Upper lobe of right lung (tissue), 1 donor: ENCODE measurements around the gene PRKN. TPM values are rescaled to one million over a fixed set of nuclear protein-coding genes. Genes with fewer than 3 reads are reported as not detected.

Experiments
- ATAC-seq: fragments of 200-7000 bp; cut with Tn5 transposase; one replicate; pipeline ENCODE4 v1.9.1; 2020; ENCODE audit warnings: mild to moderate bottlenecking, moderate library complexity
- DNase-seq: peaks from one replicate; pipeline ENCODE4 v3.0.0-alpha.2; 2020
- H3K27ac ChIP-seq: fragments of 200-600 bp; one replicate; pipeline ENCODE4 v1.8.0; 2022
- H3K27me3 ChIP-seq: fragments of 200-600 bp; one replicate; pipeline ENCODE4 v1.8.0; 2022; ENCODE audit warnings: mild to moderate bottlenecking
- H3K36me3 ChIP-seq: fragments of 200-600 bp; one replicate; pipeline ENCODE4 v1.8.0; 2022
- H3K4me1 ChIP-seq: fragments of 200-600 bp; one replicate; pipeline ENCODE4 v1.8.0; 2022
- H3K4me3 ChIP-seq: fragments of 200-600 bp; one replicate; pipeline ENCODE4 v1.8.0; 2022; ENCODE audit warnings: mild to moderate bottlenecking
- H3K9me3 ChIP-seq: fragments of 200-600 bp; one replicate; pipeline ENCODE4 v1.8.0; 2022
- CTCF ChIP-seq: fragments of 200-600 bp; IDR thresholded peaks from one replicate; pipeline ENCODE4 v1.8.0; 2022; ENCODE audit warnings: antibody characterized with exemption
- intact Hi-C: fragments of 100-400 bp; cut with DNase I; formaldehyde crosslinking; loops from one replicate; pipeline ENCODE4 v1.11.0; 2022
- total RNA-seq: library from RNA; stranded (reverse); fragmentation: NEBNext Ultra II Directional; extraction: Animal tissue kit (Norgen Biotek cat#: 25700); gene quantifications from one replicate; pipeline ENCODE4 v1.2.1, GENCODE V29; 2021
- donor health status: DM: no; HTN: yes; CAD: no; lungs with severe emphysema.

The PRKN gene
- total RNA-seq, 1 donor from 2014 or later = 2.7 TPM

GRCh38 chr6:161961046-161961445 is 766.5 kb downstream of the PRKN start:
- no peaks in the 10 kb centered on the region for H3K27me3 ChIP-seq
- no peak overlapping the region for H3K4me3 ChIP-seq
- intact Hi-C loops = no loop called here
- H3K9me3 ChIP-seq = no peaks in the 10 kb centered on the region
- no peak overlapping the region for H3K27ac ChIP-seq
- no peak for ATAC-seq
- no peak for DNase-seq
- TF ChIP-seq CTCF = no peak
- no peaks in the 10 kb centered on the region for H3K4me1 ChIP-seq
- no peaks in the 10 kb centered on the region for H3K36me3 ChIP-seq

GRCh38 chr6:161959072-161959471 is 768.5 kb downstream of the PRKN start:
- H3K4me1 ChIP-seq = no peaks in the 10 kb centered on the region
- intact Hi-C loops = no loop called here
- TF ChIP-seq CTCF = no peak
- H3K27me3 ChIP-seq = no peaks in the 10 kb centered on the region
- H3K27ac ChIP-seq = no peak overlapping the region
- H3K4me3 ChIP-seq = no peak overlapping the region
- DNase-seq = no peak
- ATAC-seq = no peak
- H3K36me3 ChIP-seq = no peaks in the 10 kb centered on the region
- H3K9me3 ChIP-seq = no peaks in the 10 kb centered on the region

- intact Hi-C loops = no loop called here
- Histone ChIP-seq H3K27me3 (no peaks in the 10 kb centered on the region), H3K36me3 (no peaks in the 10 kb centered on the region), H3K4me3 (no peak overlapping the region), H3K9me3 (no peaks in the 10 kb centered on the region), H3K27ac (no peak overlapping the region), H3K4me1 (no peaks in the 10 kb centered on the region)
- no peak for DNase-seq
- ATAC-seq = no peak
- TF ChIP-seq CTCF = no peak
Observed at GRCh38 chr6:161956082-161956481, 771.5 kb downstream of the PRKN start.

- H3K9me3 ChIP-seq = no peaks in the 10 kb centered on the region
- H3K4me1 ChIP-seq = no peaks in the 10 kb centered on the region
- ATAC-seq (no peak), DNase-seq (no peak)
- H3K36me3 ChIP-seq = no peaks in the 10 kb centered on the region
- H3K4me3 ChIP-seq = no peak overlapping the region
- H3K27me3 ChIP-seq = no peaks in the 10 kb centered on the region
- no peak for TF ChIP-seq CTCF
- H3K27ac ChIP-seq = no peak overlapping the region
- intact Hi-C loops = no loop called here
Observed at GRCh38 chr6:161954699-161955276, 772.8 kb downstream of the PRKN start.

GRCh38 chr6:161954077-161954476 is 773.5 kb downstream of the PRKN start:
- H3K27me3 ChIP-seq = no peaks in the 10 kb centered on the region
- ATAC-seq (no peak), DNase-seq (no peak)
- H3K4me3 ChIP-seq = no peak overlapping the region
- intact Hi-C loops = no loop called here
- H3K36me3 ChIP-seq = no peaks in the 10 kb centered on the region
- no peaks in the 10 kb centered on the region for H3K9me3 ChIP-seq
- no peak overlapping the region for H3K27ac ChIP-seq
- no peaks in the 10 kb centered on the region for H3K4me1 ChIP-seq
- no peak for TF ChIP-seq CTCF

- H3K4me1 ChIP-seq = no peaks in the 10 kb centered on the region
- ATAC-seq (no peak), DNase-seq (no peak)
- no peak for TF ChIP-seq CTCF
- H3K4me3 ChIP-seq = no peak overlapping the region
- intact Hi-C loops = no loop called here
- H3K36me3 ChIP-seq = no peaks in the 10 kb centered on the region
- H3K27ac ChIP-seq = no peak overlapping the region
- H3K9me3 ChIP-seq = no peaks in the 10 kb centered on the region
- H3K27me3 ChIP-seq = no peaks in the 10 kb centered on the region
Observed at GRCh38 chr6:161951126-161951525, 776.4 kb downstream of the PRKN start.
